GM21737 (cell line): ENCODE results near the gene YEATS4.

Experiments
- ATAC-seq: cut with Tn5 transposase; IDR thresholded peaks from one replicate; pipeline ENCODE4 v1.9.1; 2021; ENCODE audit warnings: mild to moderate bottlenecking, moderate library complexity; ENCODE audit not compliant: unreplicated experiment

YEATS4 gene

DNA sequence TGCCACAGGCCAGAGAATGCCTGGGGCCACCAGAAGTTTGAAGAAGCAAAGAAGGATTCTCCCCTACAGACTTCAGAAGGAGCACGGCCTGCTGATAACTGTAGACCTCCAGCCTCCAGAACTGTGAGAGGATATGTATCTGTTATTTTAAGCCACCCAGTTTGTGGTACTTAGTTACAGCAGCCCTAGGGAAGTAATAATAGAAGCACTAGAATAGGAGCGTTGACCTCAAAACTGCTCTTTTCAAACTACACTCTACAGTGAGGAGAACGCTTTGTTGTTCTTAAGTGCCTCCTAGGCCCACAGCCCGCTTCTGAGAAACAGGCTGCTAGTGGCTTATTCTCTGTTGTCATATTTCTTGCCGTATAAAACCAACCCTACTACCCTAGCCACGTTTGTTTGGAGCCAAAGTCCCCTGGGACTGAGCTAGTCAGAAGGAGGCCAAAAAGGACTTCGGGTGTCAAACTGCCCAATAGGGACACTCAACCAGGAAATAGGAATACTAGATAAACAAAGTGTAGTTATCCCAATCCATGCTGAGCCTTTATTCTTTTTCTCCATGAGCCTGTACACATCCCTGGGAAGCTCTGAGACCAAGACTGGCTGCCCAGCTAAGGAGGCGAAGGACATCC, 72.2 kb downstream of the YEATS4 start:
- no peak for ATAC-seq

DNA sequence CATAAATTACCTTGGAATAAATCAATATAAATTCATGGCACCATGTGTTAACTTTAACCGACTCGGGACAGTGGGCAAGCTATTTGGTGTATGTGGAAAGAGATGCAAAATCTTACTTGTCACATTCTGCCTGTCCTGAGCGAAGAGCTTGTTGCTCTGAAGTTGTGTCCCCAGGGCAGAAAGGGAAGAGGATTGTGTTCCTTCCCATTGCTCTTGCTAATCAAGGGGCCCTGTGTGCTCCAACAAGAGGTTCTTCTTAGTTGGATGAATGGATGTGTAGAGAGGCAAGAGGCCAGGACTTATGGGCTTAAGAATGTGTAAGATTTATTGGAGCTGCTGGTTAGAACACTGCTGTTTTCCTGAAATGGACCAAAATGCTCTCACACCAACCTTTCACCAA, 74.1 kb downstream of the YEATS4 start:
- ATAC-seq = no peak

DNA sequence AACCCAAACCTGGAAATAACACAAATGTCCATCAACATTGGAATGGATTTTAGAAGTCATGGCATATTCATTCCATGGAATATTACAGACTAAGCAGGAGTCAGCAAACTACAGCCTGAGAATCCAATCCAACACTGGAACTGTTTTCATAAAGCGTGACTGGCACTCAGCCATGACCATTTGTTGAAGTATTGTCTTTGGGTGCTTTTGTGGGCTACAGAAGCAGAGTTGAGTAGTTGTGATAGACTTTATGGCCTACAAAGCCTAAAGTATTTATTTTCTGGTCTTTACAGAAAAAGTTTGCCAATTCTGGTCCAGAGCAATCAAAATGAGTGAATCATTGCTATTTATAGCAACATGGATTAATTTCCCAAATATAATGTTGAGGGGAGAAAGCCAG, 76.1 kb downstream of the YEATS4 start:
- ATAC-seq = no peak

DNA sequence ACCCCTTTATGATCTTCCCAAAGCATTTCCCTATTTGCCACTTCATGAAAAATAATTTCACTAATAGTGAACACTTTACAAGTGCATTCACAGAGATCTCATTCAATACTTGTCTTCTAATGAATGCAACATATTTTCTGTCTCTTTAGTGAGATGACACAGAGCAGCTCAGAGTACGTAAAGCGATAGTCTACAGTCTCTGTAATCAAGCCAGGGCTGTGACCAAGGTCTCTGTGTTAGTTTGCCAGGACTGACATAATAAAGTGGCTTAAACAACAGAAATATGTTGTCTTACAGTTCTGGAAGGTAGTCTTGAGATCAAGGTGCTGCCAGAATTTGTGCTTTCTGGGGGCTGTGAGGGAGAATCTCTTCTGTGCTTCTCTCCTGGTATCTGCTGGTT, 77.5 kb downstream of the YEATS4 start:
- ATAC-seq = no peak

DNA sequence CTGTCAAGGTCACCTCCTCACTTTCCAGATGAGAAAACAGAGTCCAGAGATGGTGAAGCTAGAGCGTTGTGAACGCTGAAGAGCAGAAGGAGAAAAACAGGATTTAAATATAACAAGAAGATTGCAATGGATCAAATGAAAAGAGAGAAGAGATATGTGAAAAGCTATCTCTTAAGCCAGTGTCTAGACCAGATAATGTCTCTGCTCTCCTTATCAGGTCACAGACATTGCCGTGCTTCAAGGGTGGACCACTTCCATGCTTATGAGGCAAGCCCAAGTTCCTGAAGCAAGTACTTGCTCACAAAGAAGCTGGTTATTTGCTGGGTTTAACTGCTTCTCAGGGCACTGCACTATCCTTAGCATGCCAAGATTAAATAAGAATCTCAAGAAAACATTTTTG, 79.0 kb downstream of the YEATS4 start:
- ATAC-seq = no peak

DNA sequence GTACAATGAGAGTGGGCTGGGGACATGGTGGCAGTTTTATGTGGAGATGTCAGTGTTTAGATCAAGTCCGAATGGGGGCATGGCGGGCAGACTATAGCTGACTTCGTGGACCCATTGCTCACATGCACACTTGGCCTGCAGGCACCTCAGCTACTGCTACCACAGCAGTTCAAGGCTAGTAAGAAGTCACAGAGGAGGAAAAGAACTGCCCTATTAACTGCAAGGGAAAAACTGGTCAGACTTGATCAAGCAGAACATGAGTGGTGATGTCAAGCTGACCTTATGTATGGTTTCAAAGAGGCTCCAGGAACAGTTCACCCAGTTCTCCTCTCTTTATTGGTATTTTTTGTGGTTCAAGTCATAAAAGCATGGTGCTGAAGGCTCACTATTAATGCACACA, 80.5 kb downstream of the YEATS4 start:
- ATAC-seq = no peak
